Bronchial epithelial cell (primary cell): ENCODE measurements around the gene AOPEP. TPM values are rescaled to one million over a fixed set of nuclear protein-coding genes. Genes with fewer than 3 reads are reported as not detected.

Experiments
- DNase-seq: peaks from one replicate; pipeline ENCODE4 v3.0.0-alpha.2; 2010; ENCODE audit warnings: low read depth
- FAIRE-seq: peaks from 2 replicates; lab custom pipeline; 2011; peaks lifted over from hg19 to GRCh38; lab: Jason Lieb, UNC
- H3K27me3 ChIP-seq: 2 replicates; pipeline ENCODE4 v1.5.1; 2011; ENCODE audit warnings: low read length; ENCODE audit not compliant: control insufficient read depth, insufficient read depth
- H3K36me3 ChIP-seq: 2 replicates; pipeline ENCODE4 v1.5.1; 2011; ENCODE audit warnings: low read length; ENCODE audit not compliant: control insufficient read depth, insufficient read depth
- H3K4me3 ChIP-seq: 2 replicates; pipeline ENCODE4 v1.5.1; 2011; ENCODE audit warnings: mild to moderate bottlenecking, low read depth, low read length, control low read depth
- CTCF ChIP-seq: IDR thresholded peaks from 2 replicates; pipeline ENCODE4 v1.5.1; 2011; ENCODE audit warnings: mild to moderate bottlenecking, moderate library complexity, low read length, control low read depth, inconsistent platforms; ENCODE audit not compliant: insufficient read depth, severe bottlenecking
- total RNA-seq: library from RNA; depleted of rRNA; stranded (reverse); fragments of >200 nt; gene quantifications from 2 replicates; pipeline ENCODE4 v1.2.1, GENCODE V29; 2014

The AOPEP gene
- total RNA-seq, 1 donor from 2014 or later: 91.1 TPM

DNA sequence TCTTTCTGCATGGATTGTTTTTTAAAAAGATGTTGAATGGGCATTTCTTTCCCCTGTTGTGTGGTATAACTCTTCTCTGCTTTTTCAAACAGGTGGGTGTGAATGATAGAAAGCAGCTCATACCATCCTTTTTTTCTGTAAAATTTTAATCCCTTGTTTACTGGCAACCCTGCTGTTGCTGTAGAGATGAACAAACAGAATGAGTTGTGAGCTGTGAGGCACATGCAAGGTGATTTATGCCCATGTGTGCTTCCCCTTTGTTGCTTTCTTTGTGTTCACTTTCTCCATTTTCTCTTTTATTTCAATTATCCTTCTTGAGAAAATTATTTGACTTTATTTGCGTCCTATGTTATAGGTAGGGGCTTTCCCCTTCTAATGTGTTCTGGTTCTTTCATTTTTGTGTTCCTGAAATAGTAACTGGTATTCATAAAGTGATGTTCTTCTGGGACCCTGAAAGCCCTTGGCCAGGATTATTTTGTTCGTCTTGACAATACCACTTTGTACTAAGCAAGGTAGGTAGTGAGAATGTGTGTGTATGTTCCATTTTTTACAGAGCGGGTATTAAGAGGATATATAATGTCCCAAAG is 79.9 kb downstream of the AOPEP start:
- no peak for FAIRE-seq
- Histone ChIP-seq H3K36me3 (no peaks in the 10 kb centered on the region), H3K27me3 (no peaks in the 10 kb centered on the region), H3K4me3 (no peak overlapping the region)
- no peak for TF ChIP-seq CTCF
- peak; percentile 85 for DNase-seq

- DNase-seq: no peak
- no peak for FAIRE-seq
- Histone ChIP-seq H3K27me3 (no peaks in the 10 kb centered on the region), H3K4me3 (no peak overlapping the region), H3K36me3 (no peaks in the 10 kb centered on the region)
- no peak for TF ChIP-seq CTCF
Measured at GRCh38 chr9:94807556-94807955, 81.1 kb downstream of the AOPEP start.

DNA sequence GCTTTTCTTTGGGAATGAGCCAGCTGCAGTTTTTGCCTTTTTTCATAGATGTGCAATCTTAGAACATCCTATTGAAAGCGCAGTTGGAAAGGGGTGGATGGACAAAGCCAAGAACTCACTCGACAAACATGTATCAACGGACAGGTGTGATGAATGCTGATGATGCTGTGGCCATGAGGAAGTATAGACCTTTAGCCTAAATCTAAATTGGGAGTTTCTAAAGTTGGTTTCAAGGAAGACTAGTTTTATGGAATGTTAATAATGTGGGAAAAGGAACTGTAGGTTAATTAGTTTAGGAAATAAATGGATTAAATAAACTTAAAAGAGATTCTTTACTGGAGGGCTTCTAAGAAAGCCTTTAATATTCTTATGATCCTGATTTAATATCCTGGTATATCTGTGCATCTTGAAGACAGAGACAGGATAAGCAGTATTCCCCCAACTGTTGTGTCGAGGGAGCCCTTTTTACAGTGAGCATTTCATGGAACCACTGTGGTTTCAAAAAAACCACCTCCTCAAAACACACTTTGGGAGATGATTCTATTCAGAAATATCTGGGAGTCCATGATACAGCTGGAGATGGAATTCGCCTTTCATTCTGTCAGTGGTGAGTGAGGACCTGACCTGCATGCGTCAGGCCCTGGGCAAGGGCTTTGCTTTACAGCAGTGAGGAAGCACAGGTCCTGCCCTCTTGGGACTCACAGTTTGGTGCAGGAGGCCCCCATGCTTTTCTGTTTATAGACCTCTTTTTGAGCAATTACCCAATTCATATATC is 82.6 kb downstream of the AOPEP start:
- FAIRE-seq: no peak

GRCh38 chr9:94809778-94810177 is 83.3 kb downstream of the AOPEP start:
- FAIRE-seq: no peak
- Histone ChIP-seq H3K36me3 (no peaks in the 10 kb centered on the region), H3K27me3 (no peaks in the 10 kb centered on the region), H3K4me3 (no peak overlapping the region)
- no peak for TF ChIP-seq CTCF
- no peak for DNase-seq

More for the DNA sequence above, 82.6 kb downstream of the AOPEP start:
- no peak for TF ChIP-seq CTCF
- H3K4me3 ChIP-seq: no peak overlapping the region
- H3K36me3 ChIP-seq: no peaks in the 10 kb centered on the region
- DNase-seq: no peak
- H3K27me3 ChIP-seq: no peaks in the 10 kb centered on the region

DNA sequence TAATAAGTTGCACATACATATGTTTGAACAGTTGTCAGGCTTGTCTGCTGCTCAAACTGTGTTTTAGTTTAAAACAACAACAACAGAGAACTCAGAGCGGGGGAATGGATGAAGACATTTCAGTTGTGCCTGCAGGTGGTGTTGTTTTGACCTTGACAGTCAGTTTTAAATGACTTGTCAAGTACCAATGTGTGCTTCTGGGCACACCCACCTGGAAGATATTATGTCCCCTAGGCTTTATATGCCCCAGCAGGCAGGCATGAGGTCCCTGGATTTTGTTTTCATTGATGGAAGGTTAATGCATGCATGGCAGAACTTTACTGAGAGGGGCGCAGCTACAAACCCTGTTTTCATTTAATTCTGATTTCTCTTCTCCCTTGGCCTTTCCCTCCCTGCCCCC is 84.6 kb downstream of the AOPEP start:
- H3K4me3 ChIP-seq: no peak overlapping the region
- H3K27me3 ChIP-seq: no peaks in the 10 kb centered on the region
- FAIRE-seq (no peak), DNase-seq (no peak)
- no peaks in the 10 kb centered on the region for H3K36me3 ChIP-seq
- no peak for TF ChIP-seq CTCF
